HG02610 (cell line): ENCODE data around the gene SRMS.

Source experiments
- ATAC-seq: cut with Tn5 transposase; IDR thresholded peaks from one replicate; pipeline ENCODE4 v1.9.1; 2021; ENCODE audit warnings: mild to moderate bottlenecking, moderate library complexity; ENCODE audit not compliant: unreplicated experiment

SRMS gene

GRCh38 chr20:63504642-63505041, 42.9 kb downstream of the SRMS start:
- ATAC-seq, result no peak

GRCh38 chr20:63503524-63503923, 44.0 kb downstream of the SRMS start:
- ATAC-seq, result no peak

DNA sequence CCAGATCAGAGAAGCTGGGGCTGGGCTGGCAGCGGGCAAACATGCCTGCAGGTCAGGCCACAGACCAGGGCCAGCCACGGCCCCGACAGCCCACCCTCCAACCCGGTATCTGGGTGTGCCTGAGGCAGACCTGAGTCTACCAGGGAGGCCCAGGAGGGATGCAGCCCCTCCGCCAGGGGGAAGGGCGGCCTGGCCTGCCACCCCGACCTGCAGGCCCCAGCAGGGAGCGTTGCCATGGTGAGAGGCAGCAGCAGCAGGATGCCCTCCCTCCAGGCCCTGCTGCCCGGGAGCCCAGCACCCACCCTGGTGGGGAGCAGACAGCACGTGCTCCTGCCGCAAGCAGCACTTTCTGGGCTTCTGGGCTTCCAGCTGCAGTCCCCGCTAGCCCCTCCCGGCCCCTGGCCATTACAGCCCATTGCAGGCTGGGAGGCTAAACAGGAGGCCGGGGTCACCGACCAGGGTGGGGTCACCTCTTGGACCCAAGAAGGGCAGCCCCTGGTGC, 44.8 kb downstream of the SRMS start:
- ATAC-seq, result no peak

DNA sequence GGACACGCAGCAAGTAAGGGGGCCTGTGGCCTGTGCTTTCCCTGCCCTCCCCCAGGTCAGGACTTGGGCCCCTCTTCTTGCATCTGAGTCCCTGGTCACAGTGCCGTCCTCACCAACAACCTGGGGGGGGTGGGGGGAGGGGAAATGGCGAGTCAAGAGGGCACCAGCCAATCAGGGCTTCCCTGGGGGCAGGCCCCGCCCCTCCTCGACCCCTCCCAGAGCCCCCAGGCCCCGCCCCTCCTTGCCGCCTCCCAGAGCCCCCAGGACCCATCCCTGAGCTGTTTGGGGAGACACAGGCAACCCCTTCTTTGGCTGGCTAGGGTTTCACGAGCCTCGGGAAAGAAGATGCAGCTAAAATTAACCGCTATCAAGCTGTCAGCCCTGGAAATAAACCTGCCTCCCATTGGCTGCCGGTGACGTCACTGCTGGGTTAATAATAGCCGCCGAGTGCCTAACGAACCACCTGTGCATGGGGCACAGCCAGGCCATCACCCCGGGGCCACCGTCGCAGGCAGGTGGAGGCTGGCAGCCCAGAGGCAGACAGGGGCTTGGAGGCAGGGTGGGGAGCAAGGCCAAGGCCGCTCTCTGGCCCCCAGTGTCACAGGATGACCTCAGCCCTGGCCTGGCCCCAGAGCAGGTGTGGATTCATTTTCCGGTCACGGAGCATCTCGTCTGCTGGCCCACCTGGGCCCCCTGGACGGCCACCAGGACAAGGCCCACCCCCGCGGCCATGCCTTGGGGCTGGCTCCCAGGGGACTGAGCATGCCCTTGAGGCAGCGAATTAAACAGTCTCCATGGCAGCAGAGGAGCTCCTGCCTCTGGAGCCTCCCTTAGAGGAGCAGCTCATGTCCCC, 45.5 kb downstream of the SRMS start:
- no peak for ATAC-seq

- ATAC-seq, result no peak
These were observed 46.4 kb downstream of the SRMS start for GRCh38 chr20:63500902-63501817.

GRCh38 chr20:63500151-63500901, 47.2 kb downstream of the SRMS start:
- ATAC-seq, result no peak

DNA sequence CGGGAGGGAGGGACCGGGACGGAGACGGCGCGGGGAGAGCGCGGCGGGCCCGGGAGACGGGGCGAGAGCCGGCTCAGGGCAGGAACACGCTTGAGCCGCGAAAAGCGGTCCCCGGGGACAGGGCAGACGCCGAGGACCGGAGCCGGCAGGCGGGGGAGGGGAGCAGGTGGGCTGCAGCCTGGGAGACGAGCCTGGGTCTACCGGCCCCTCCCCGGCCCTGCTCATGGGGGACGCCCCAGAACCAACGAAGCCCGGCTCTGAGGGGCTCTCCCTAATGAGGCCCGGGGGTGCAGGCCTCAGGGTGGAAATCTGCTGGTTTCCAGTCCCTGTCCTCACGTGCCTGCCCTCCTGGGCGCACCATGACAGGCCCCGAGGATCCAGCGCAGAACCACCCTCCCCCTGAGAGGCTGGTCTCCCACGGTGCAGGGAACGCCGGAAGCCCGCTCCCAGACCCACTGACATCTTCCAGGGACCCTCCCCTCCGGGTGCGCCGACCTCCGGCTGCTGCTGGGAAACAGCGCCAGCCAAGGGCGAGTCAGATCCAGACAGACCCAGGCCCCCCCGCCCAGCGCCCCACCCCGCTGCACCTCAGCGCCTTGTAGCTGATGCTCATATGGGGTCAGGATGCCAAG, 48.1 kb downstream of the SRMS start:
- ATAC-seq, result no peak

GRCh38 chr20:63498960-63499337, 48.6 kb downstream of the SRMS start, which contains the start of gene EEF1A2:
EEF1A2 (minus strand) TSS chr20:63499083; CDS start chr20:63497763, 1,320 bp downstream.
- ATAC-seq, result no peak

- no peak for ATAC-seq
These were observed 49.3 kb downstream of the SRMS start for GRCh38 chr20:63497946-63498935.

- ATAC-seq, result no peak
These were observed 50.2 kb downstream of the SRMS start for GRCh38 chr20:63497138-63497945.

DNA sequence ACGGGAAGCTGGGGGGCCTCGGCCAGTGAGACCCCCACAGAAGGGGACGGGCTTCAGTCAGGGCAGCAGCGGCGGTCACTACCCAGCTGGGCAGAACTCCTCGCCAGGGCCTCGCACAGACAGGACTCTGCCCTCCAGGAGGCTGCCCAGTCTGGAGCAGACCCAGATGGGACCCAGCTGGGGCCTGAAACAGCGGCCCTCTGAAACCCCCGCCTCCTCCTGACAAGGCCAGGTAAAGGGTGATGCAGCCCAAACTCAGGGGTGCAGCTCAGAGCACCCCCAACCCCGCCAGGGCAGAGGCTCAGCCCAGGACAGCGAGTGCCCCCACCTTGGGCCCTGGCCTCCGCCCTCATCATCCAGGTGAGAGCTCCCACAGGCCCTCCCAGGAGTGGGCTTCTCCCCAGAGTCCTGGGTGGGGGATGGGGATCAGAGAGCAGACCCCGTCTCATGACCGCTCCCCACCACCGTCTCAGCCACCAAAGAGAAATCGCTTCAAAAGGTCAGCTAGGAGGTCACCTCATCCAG, 50.9 kb downstream of the SRMS start:
- no peak for ATAC-seq

GRCh38 chr20:63495741-63496595, 51.6 kb downstream of the SRMS start:
- ATAC-seq, result no peak

GRCh38 chr20:63495167-63495720, 52.3 kb downstream of the SRMS start:
- no peak for ATAC-seq

GRCh38 chr20:63494420-63495166, 53.0 kb downstream of the SRMS start:
- ATAC-seq, result no peak

DNA sequence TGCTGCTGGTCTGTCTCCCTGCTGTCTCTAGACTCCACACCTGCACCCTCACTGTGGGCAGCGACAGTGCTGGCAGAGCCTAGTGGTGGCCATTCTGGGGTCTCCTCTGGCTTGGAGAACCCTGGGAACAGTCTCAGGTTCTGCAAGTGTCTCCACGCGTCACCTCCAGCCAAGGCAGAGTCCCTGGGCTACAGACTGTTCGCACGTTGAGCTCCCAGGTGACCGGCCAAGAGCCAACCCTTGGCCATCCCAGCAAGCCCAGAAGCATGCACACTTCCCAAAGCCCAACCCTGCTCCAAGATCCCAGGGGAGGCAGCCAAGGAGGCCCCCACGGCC, 53.5 kb downstream of the SRMS start:
- no peak for ATAC-seq

- no peak for ATAC-seq
These were observed 54.0 kb downstream of the SRMS start for GRCh38 chr20:63493563-63494020.
